K562 (cell line): ENCODE results near the gene GLB1L2. TPM values are rescaled to one million over a fixed set of nuclear protein-coding genes. Genes with fewer than 3 reads are reported as not detected.
"Not testable (repeated sequence)": the region's sequence is repeated elsewhere in the genome, so short reads cannot be mapped to it uniquely, and the experiment has no call there.

Experiments used
- ATAC-seq: fragments of 200-7000 bp; cut with Tn5 transposase; 3 replicates; pipeline ENCODE4 v1.9.1; 2020; ENCODE audit warnings: moderate library complexity
- BruUV-seq: library from RNA; stranded (reverse); fragments of 400-500 nt; replicated peaks from 2 replicates; lab custom pipeline; 2021; lab: Mats Ljungman, UMichigan
- CTCF ChIA-PET: fragments of 300-600 bp; formaldehyde crosslinking; extraction: SDS; loops from one replicate; lab custom pipeline; 2021; ENCODE audit warnings: low intra/inter-chr PET ratio; lab: Yijun Ruan, JAX
- POLR2A ChIA-PET: fragments of 300-600, 350-650 bp; sonication (Branson Sonifier 250); formaldehyde crosslinking; extraction: SDS; loops from one replicate; lab custom pipeline; 2021; ENCODE audit warnings: antibody characterized with exemption, inconsistent platforms; lab: Yijun Ruan, JAX
- DNase-seq, 4 experiments: peaks; one replicate each; pipeline versions ENCODE4 v3.0.0 to v3.0.0-alpha.2; 2011 to 2018; ENCODE audit warnings: low spot score in 3 of 4, mixed read lengths in 3 of 4; ENCODE audit errors: extremely low read depth in 1 of 4
- FAIRE-seq: peaks from 2 replicates; lab custom pipeline; 2011; peaks lifted over from hg19 to GRCh38; lab: Jason Lieb, UNC
- H2AFZ ChIP-seq: 2 replicates; pipeline ENCODE4 v1.6.0; 2011; ENCODE audit warnings: low read depth, low read length, control low read depth, inconsistent platforms
- H3K27ac ChIP-seq: fragments of 200-600 bp; 3 replicates; pipeline ENCODE4 v1.8.0; 2011; ENCODE audit warnings: low read depth, mild to moderate bottlenecking, control low read depth, inconsistent platforms, low read length, moderate library complexity, mixed read lengths; ENCODE audit errors: extremely low read depth
- H3K27me3 ChIP-seq, 2 experiments: fragments of 300-600 bp in 1 of 2; 2 replicates in 1 of 2; 3 replicates in 1 of 2; pipeline versions ENCODE4 v1.6.0 to v1.8.0; 2011; ENCODE audit warnings: inconsistent platforms in 2 of 2, low read length in 2 of 2, mild to moderate bottlenecking in 1 of 2, mixed read lengths in 1 of 2, moderate library complexity in 1 of 2; ENCODE audit not compliant: control insufficient read depth in 2 of 2, insufficient read depth in 2 of 2
- H3K36me3 ChIP-seq: fragments of 300-600 bp; 3 replicates; pipeline ENCODE4 v1.8.0; 2011; ENCODE audit warnings: mild to moderate bottlenecking, low read length, inconsistent platforms; ENCODE audit not compliant: control insufficient read depth, insufficient read depth
- H3K4me1 ChIP-seq, 2 experiments: fragments of 200-600 bp in 1 of 2; replicated peaks in 1 of 2; 2 replicates in 1 of 2; 3 replicates in 1 of 2; pipeline versions ENCODE4 v1.5.1 to v1.8.0; 2011; ENCODE audit warnings: inconsistent platforms in 2 of 2, low read length in 2 of 2, mild to moderate bottlenecking in 1 of 2, mixed read lengths in 1 of 2, moderate library complexity in 1 of 2; ENCODE audit not compliant: control insufficient read depth in 2 of 2, insufficient read depth in 2 of 2
- H3K4me2 ChIP-seq: 2 replicates; pipeline ENCODE4 v1.6.1; 2011; ENCODE audit warnings: low read length, control low read depth, inconsistent platforms, mixed read lengths; ENCODE audit not compliant: insufficient read depth
- H3K4me3 ChIP-seq: fragments of 200-600 bp; sonication (generic), shearing (Covaris generic); 2 replicates; pipeline ENCODE4 v1.5.1; 2016; ENCODE audit warnings: control low read depth, inconsistent platforms
- H3K79me2 ChIP-seq: fragments of 200-600 bp; 3 replicates; pipeline ENCODE4 v1.8.0; 2011; ENCODE audit warnings: low read length, inconsistent platforms; ENCODE audit not compliant: control insufficient read depth, insufficient read depth
- H3K9ac ChIP-seq, 2 experiments: 2 replicates each; pipeline versions ENCODE4 v1.6.0 to v1.6.1; 2011; ENCODE audit warnings: low read depth in 2 of 2, low read length in 2 of 2, control low read depth in 1 of 2, inconsistent platforms in 1 of 2, mild to moderate bottlenecking in 1 of 2, mixed read lengths in 1 of 2; ENCODE audit not compliant: insufficient read depth in 1 of 2
- H3K9me1 ChIP-seq: one replicate; pipeline ENCODE4 v1.6.0; 2011; ENCODE audit warnings: inconsistent platforms, mild to moderate bottlenecking, low read length, moderate library complexity; ENCODE audit not compliant: control insufficient read depth, insufficient read depth
- H3K9me3 ChIP-seq: replicated peaks from 2 replicates; pipeline ENCODE4 v1.5.1; 2011; ENCODE audit warnings: low read depth, low read length, inconsistent platforms; ENCODE audit not compliant: control insufficient read depth, insufficient read depth
- H4K20me1 ChIP-seq: replicated peaks from 2 replicates; pipeline ENCODE4 v1.6.1; 2011; ENCODE audit warnings: low read length, inconsistent platforms, mixed read lengths; ENCODE audit not compliant: control insufficient read depth, insufficient read depth
- FOXA1 ChIP-seq: fragments of 450-650 bp; IDR thresholded peaks from 2 replicates; pipeline ENCODE4 v1.6.1; 2016; ENCODE audit warnings: mild to moderate bottlenecking, borderline replicate concordance
- PBX2 ChIP-seq, 2 experiments: IDR thresholded peaks in 1 of 2; conservative IDR thresholded peaks in 1 of 2; 2 replicates each; pipeline ENCODE4 v1.6.1; 2016; ENCODE audit warnings: low read depth in 2 of 2, mild to moderate bottlenecking in 1 of 2, missing compliant biosample characterization in 1 of 2, missing genetic modification characterization in 1 of 2, moderate library complexity in 1 of 2
- POLR2G ChIP-seq: fragments of 200-400 bp; formaldehyde crosslinking; IDR thresholded peaks from 2 replicates; pipeline ENCODE4 v1.6.1; 2017; ENCODE audit warnings: low read depth, mild to moderate bottlenecking, antibody characterized with exemption, low read length, moderate library complexity
- TAF1 ChIP-seq: IDR thresholded peaks from 2 replicates; pipeline ENCODE4 v1.6.1; 2011; ENCODE audit warnings: mild to moderate bottlenecking, low read length, moderate library complexity; ENCODE audit not compliant: insufficient read depth, control insufficient read depth, severe bottlenecking; ENCODE audit errors: extremely low read depth
- ZNF146 ChIP-seq: IDR thresholded peaks from one replicate; pipeline ENCODE4 v1.6.1; 2018; ENCODE audit warnings: missing compliant biosample characterization; ENCODE audit not compliant: unreplicated experiment
- WGBS: fragments of 100-300 bp; shearing (Covaris generic); methylation state at CpG from one replicate; pipeline ENCODE4 v1.1.6; 2016; ENCODE audit warnings: low coverage, mixed read lengths; ENCODE audit not compliant: insufficient coverage; ENCODE audit errors: missing lambda C conversion rate; 5-methylcytosine and 5-hydroxymethylcytosine counted together
- in situ Hi-C: fragments of 300-500 bp; cut with MboI; formaldehyde crosslinking; loops from 4 replicates; pipeline ENCODE4 v1.15.0; 2018; ENCODE audit warnings: inconsistent platforms, mixed read lengths
- intact Hi-C: fragments of 100-400 bp; cut with micrococcal nuclease; formaldehyde crosslinking; loops from 2 replicates; pipeline ENCODE4 v1.14.2; 2022
- polyA plus RNA-seq, 8 experiments: library from polyadenylated mRNA; depleted of rRNA in 4 of 8; stranded (reverse) in 5 of 8; unstranded in 3 of 8; fragments of >200 nt; fragmentation: Nextera tagmentation in 2 of 8; fragmentation: Illumina TruSeq in 1 of 8; extraction: Ambion mirVana in 2 of 8; extraction: Trizol in 1 of 8; gene quantifications; 2 replicates each; pipeline versions ENCODE4 v1.2.1 to v1.2.3, GENCODE V29; 2011 to 2014; ENCODE audit warnings: inconsistent platforms in 1 of 8, missing spikeins in 1 of 8
- total RNA-seq, 7 experiments: library from RNA; depleted of rRNA in 6 of 7; stranded (reverse); fragments of >200 nt in 6 of 7; fragmentation: Illumina TruSeq in 2 of 7; extraction: Trizol in 2 of 7; gene quantifications; 2 replicates each; pipeline versions ENCODE4 v1.2.1 to v1.2.3, GENCODE V29; 2011 to 2021; ENCODE audit warnings: low replicate concordance in 1 of 7

GLB1L2 gene
- total and polyA plus RNA-seq, 9 of the 15 experiments (the other 6 are each of a cell fraction or from before 2014, with no cell fraction given): 0.84 to 21.4 (median 13.8) TPM

DNA sequence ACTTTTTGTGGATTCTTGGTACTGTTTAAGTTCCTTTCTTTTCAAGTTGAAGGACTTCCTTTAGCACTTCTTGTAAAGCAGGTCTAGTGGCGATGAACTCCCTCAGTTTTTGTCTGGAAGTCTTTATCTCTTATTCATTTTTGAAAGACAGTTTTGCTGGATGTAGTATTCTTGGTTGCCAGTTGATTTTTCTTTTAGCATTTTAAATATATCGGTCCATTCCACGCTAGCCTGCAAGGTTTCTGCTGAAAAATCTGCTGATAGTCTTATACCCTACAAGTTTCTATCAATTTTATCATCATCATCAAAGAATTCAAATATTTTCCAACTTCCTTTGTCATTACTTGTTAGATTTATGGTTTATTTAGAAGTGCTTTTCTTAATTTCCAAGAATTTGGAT lies 14.7 kb upstream of the GLB1L2 start (continued):
- no peak for TF ChIP-seq PBX2 (CRISPR knock-in tag; IDR thresholded peaks at IDR 0.05; ENCODE audit: low read depth)
- no peak for TF ChIP-seq PBX2 (tag; conservative IDR thresholded peaks at IDR 0.05; ENCODE audit: low read depth)
- TF ChIP-seq POLR2G: no peak
- TF ChIP-seq FOXA1: no peak
- TF ChIP-seq TAF1: no peak
- TF ChIP-seq, all 486 proteins: peak for 0

GRCh38 chr11:134321373-134321772 lies 10.4 kb upstream of the GLB1L2 start:
- ATAC-seq, H3K9ac ChIP-seq, POLR2A ChIA-PET, DNase-seq, H3K36me3 ChIP-seq, H3K4me2 ChIP-seq, H3K27me3 ChIP-seq, BruUV-seq, H3K9me3 ChIP-seq, H2AFZ ChIP-seq, H3K4me3 ChIP-seq, FAIRE-seq, H3K4me1 ChIP-seq, H3K79me2 ChIP-seq, H3K9me1 ChIP-seq, H4K20me1 ChIP-seq, H3K27ac ChIP-seq, in situ Hi-C loops, CTCF ChIA-PET: not testable (repeated sequence)
- 0% methylated on average over 2 of the region's 2 CpGs for WGBS
- TF ChIP-seq ZNF146: peak; percentile 64
- intact Hi-C loops: loop anchor here (5.0 kb wide), 1 partner anchor 49 kb away; no protein-coding TSS in a partner anchor
